ENCODE results near the gene XYLT2. TPM values are rescaled to one million over a fixed set of nuclear protein-coding genes. Genes with fewer than 3 reads are reported as not detected.

Gene XYLT2
- total and polyA plus RNA-seq, 2 experiments from 2014 or later = 18.3 to 26.8 TPM

GRCh38 chr17:50353600-50354195 lies 7.8 kb downstream of the XYLT2 start:
- no peak overlapping the region for H3K4me2 ChIP-seq
- H3K9me2 ChIP-seq (replicated peaks; ENCODE audit: insufficient read depth) = no peaks in the 10 kb centered on the region
- peaks cover 13% of the 10 kb centered on the region for H3K79me2 ChIP-seq
- no peak overlapping the region for H3K27ac ChIP-seq
- DNase-seq (ENCODE audit: low spot score) = no peak
- H2AFZ ChIP-seq = no peak overlapping the region
- H3K4me3 ChIP-seq = no peak overlapping the region
- 97% methylated on average over 27 of the region's 27 CpGs for WGBS (ENCODE audit: low lambda C conversion rate, missing lambda C conversion rate)
- no peaks in the 10 kb centered on the region for H3K36me3 ChIP-seq (replicated peaks; ENCODE audit: insufficient read depth, low read depth)
- no peaks in the 10 kb centered on the region for H3K4me1 ChIP-seq (ENCODE audit: insufficient read depth)
- no peaks in the 10 kb centered on the region for H4K20me1 ChIP-seq (ENCODE audit: insufficient read depth, poor library complexity, severe bottlenecking)
- TF ChIP-seq EZH2 (IDR thresholded peaks at IDR 0.05; ENCODE audit: borderline replicate concordance) (no peak), EZH2phosphoT487 (IDR thresholded peaks at IDR 0.05; ENCODE audit: low read depth, severe bottlenecking, unreplicated experiment) (no peak), CTCF (IDR thresholded peaks at IDR 0.05; ENCODE audit: poor library complexity) (no peak)
- no peaks in the 10 kb centered on the region for H3K27me3 ChIP-seq
- H3K9me3 ChIP-seq (ENCODE audit: low read depth) = no peaks in the 10 kb centered on the region

GRCh38 chr17:50354198-50354597 lies 8.3 kb downstream of the XYLT2 start:
- TF ChIP-seq CTCF (IDR thresholded peaks at IDR 0.05; ENCODE audit: poor library complexity) (no peak), EZH2phosphoT487 (IDR thresholded peaks at IDR 0.05; ENCODE audit: low read depth, severe bottlenecking, unreplicated experiment) (no peak), EZH2 (IDR thresholded peaks at IDR 0.05; ENCODE audit: borderline replicate concordance) (no peak)
- H4K20me1 ChIP-seq (ENCODE audit: insufficient read depth, poor library complexity, severe bottlenecking) = no peaks in the 10 kb centered on the region
- H3K27ac ChIP-seq = no peak overlapping the region
- no peak overlapping the region for H2AFZ ChIP-seq
- H3K79me2 ChIP-seq = peaks cover 8% of the 10 kb centered on the region
- H3K9me3 ChIP-seq (ENCODE audit: low read depth) = no peaks in the 10 kb centered on the region
- no peaks in the 10 kb centered on the region for H3K4me1 ChIP-seq (ENCODE audit: insufficient read depth)
- no peak overlapping the region for H3K4me2 ChIP-seq
- H3K9me2 ChIP-seq (replicated peaks; ENCODE audit: insufficient read depth) = no peaks in the 10 kb centered on the region
- H3K4me3 ChIP-seq = no peak overlapping the region
- WGBS (ENCODE audit: low lambda C conversion rate, missing lambda C conversion rate) = 98% methylated on average over 15 of the region's 15 CpGs
- no peaks in the 10 kb centered on the region for H3K27me3 ChIP-seq
- peak; percentile 2 for DNase-seq (ENCODE audit: low spot score)
- H3K36me3 ChIP-seq (replicated peaks; ENCODE audit: insufficient read depth, low read depth) = no peaks in the 10 kb centered on the region

- Histone ChIP-seq H3K4me1 (ENCODE audit: insufficient read depth) (no peaks in the 10 kb centered on the region), H3K4me2 (no peak overlapping the region), H3K79me2 (peaks cover 6% of the 10 kb centered on the region), H3K9me3 (ENCODE audit: low read depth) (no peaks in the 10 kb centered on the region), H3K9me2 (replicated peaks; ENCODE audit: insufficient read depth) (no peaks in the 10 kb centered on the region), H4K20me1 (ENCODE audit: insufficient read depth, poor library complexity, severe bottlenecking) (no peaks in the 10 kb centered on the region), H3K27me3 (no peaks in the 10 kb centered on the region), H2AFZ (no peak overlapping the region), H3K36me3 (replicated peaks; ENCODE audit: insufficient read depth, low read depth) (no peaks in the 10 kb centered on the region), H3K4me3 (no peak overlapping the region), H3K27ac (no peak overlapping the region)
- WGBS (ENCODE audit: low lambda C conversion rate, missing lambda C conversion rate) = 98% methylated on average over 13 of the region's 13 CpGs
- TF ChIP-seq EZH2 (IDR thresholded peaks at IDR 0.05; ENCODE audit: borderline replicate concordance) (no peak), EZH2phosphoT487 (IDR thresholded peaks at IDR 0.05; ENCODE audit: low read depth, severe bottlenecking, unreplicated experiment) (no peak), CTCF (IDR thresholded peaks at IDR 0.05; ENCODE audit: poor library complexity) (no peak)
- DNase-seq (ENCODE audit: low spot score) = peak; percentile 3
These were observed 8.8 kb downstream of the XYLT2 start for GRCh38 chr17:50354776-50355175.
